Endothelial cell of umbilical vein (primary cell): ENCODE measurements around the gene ZNF552. TPM values are rescaled to one million over a fixed set of nuclear protein-coding genes. Genes with fewer than 3 reads are reported as not detected.

ENCODE experiments used
- BruUV-seq: library from RNA; stranded (reverse); fragments of 400-500 nt; replicated peaks from 2 replicates; lab custom pipeline; 2021; lab: Mats Ljungman, UMichigan
- CTCF ChIA-PET: fragments of 300-600, 350-600 bp; sonication (Branson Sonifier 250); formaldehyde crosslinking; loops from one replicate; lab custom pipeline; 2021; ENCODE audit warnings: antibody characterized with exemption, inconsistent platforms; lab: Charles Lee
- POLR2A ChIA-PET: fragments of 300-600, 350-600 bp; sonication (Branson Sonifier 250); formaldehyde crosslinking; loops from one replicate; lab custom pipeline; 2021; ENCODE audit warnings: antibody characterized with exemption, inconsistent platforms; lab: Charles Lee
- DNase-seq: peaks from one replicate; pipeline ENCODE4 v3.0.0-alpha.2; 2011; ENCODE audit warnings: low read depth, low spot score
- FAIRE-seq: peaks from 2 replicates; lab custom pipeline; 2011; peaks lifted over from hg19 to GRCh38; lab: Jason Lieb, UNC
- H2AFZ ChIP-seq: 2 replicates; pipeline ENCODE4 v1.6.0; 2012; ENCODE audit warnings: low read depth, low read length, control low read depth, inconsistent platforms
- H3K27ac ChIP-seq: 2 replicates; pipeline ENCODE4 v1.5.1; 2011; ENCODE audit warnings: low read depth, mild to moderate bottlenecking, control low read depth, low read length, moderate library complexity; ENCODE audit not compliant: insufficient read depth
- H3K27me3 ChIP-seq, 2 experiments: 2 replicates each; pipeline versions ENCODE4 v1.6.0 to v1.6.1; 2011; ENCODE audit warnings: low read length in 2 of 2, mixed read lengths in 1 of 2; ENCODE audit not compliant: control insufficient read depth in 2 of 2, insufficient read depth in 2 of 2
- H3K36me3 ChIP-seq, 2 experiments: 2 replicates in 1 of 2; 3 replicates in 1 of 2; pipeline ENCODE4 v1.5.1; 2011; ENCODE audit warnings: low read length in 2 of 2, mild to moderate bottlenecking in 1 of 2, moderate library complexity in 1 of 2; ENCODE audit not compliant: control insufficient read depth in 2 of 2, insufficient read depth in 2 of 2; ENCODE audit errors: extremely low read depth in 1 of 2
- H3K4me1 ChIP-seq: 3 replicates; pipeline ENCODE4 v1.5.1; 2011; ENCODE audit warnings: mild to moderate bottlenecking, low read length; ENCODE audit not compliant: control insufficient read depth, insufficient read depth; ENCODE audit errors: extremely low read depth
- H3K4me2 ChIP-seq: 2 replicates; pipeline ENCODE4 v1.6.1; 2011; ENCODE audit warnings: low read length, control low read depth, mixed read lengths; ENCODE audit not compliant: insufficient read depth
- H3K4me3 ChIP-seq, 3 experiments: fragments of 200-600 bp in 1 of 3; sonication (generic), shearing (Covaris generic) in 1 of 3; replicated peaks in 1 of 3; 2 replicates each; pipeline ENCODE4 v1.5.1; 2011 to 2016; ENCODE audit warnings: control low read depth in 3 of 3, low read length in 3 of 3, mild to moderate bottlenecking in 2 of 3, inconsistent platforms in 1 of 3, low read depth in 1 of 3, moderate library complexity in 1 of 3; ENCODE audit not compliant: insufficient read depth in 1 of 3
- H3K79me2 ChIP-seq: 2 replicates; pipeline ENCODE4 v1.6.0; 2012; ENCODE audit warnings: low read length, inconsistent platforms; ENCODE audit not compliant: control insufficient read depth, insufficient read depth
- H3K9ac ChIP-seq: replicated peaks from 2 replicates; pipeline ENCODE3; 2011; ENCODE audit warnings: low read length, control low read depth; ENCODE audit not compliant: insufficient read depth; ENCODE audit errors: extremely low read depth
- H3K9me1 ChIP-seq: replicated peaks from 3 replicates; pipeline ENCODE4 v1.6.0; 2011; ENCODE audit warnings: mild to moderate bottlenecking, low read length; ENCODE audit not compliant: control insufficient read depth, insufficient read depth; ENCODE audit errors: extremely low read depth
- H3K9me3 ChIP-seq: replicated peaks from 2 replicates; pipeline ENCODE4 v1.5.1; 2012; ENCODE audit warnings: low read length, inconsistent platforms; ENCODE audit not compliant: control insufficient read depth, insufficient read depth
- H4K20me1 ChIP-seq: replicated peaks from 2 replicates; pipeline ENCODE3; 2011; ENCODE audit warnings: mild to moderate bottlenecking, low read length; ENCODE audit not compliant: control insufficient read depth, insufficient read depth; ENCODE audit errors: extremely low read depth
- EZH2 ChIP-seq: IDR thresholded peaks from 2 replicates; pipeline ENCODE4 v1.6.1; 2012; ENCODE audit warnings: borderline replicate concordance, low read depth, mild to moderate bottlenecking, moderate library complexity, low read length, inconsistent platforms; ENCODE audit not compliant: severe bottlenecking
- FOS ChIP-seq: IDR thresholded peaks from 2 replicates; pipeline ENCODE4 v1.6.1; 2011; ENCODE audit warnings: mild to moderate bottlenecking, low read length, moderate library complexity, borderline replicate concordance; ENCODE audit not compliant: insufficient read depth
- GATA2 ChIP-seq: IDR thresholded peaks from 2 replicates; pipeline ENCODE4 v1.7.0; 2011; ENCODE audit warnings: low read depth, mild to moderate bottlenecking, moderate library complexity, mixed read lengths, low read length; ENCODE audit not compliant: insufficient read length, insufficient read depth
- JUN ChIP-seq: IDR thresholded peaks from 2 replicates; pipeline ENCODE4 v1.6.1; 2011; ENCODE audit warnings: borderline replicate concordance, low read depth; ENCODE audit not compliant: insufficient read length, insufficient read depth
- MYC ChIP-seq: IDR thresholded peaks from one replicate; pipeline ENCODE4 v1.6.1; 2011; ENCODE audit warnings: mild to moderate bottlenecking, low read depth, low read length
- POLR2A ChIP-seq: IDR thresholded peaks from 2 replicates; pipeline ENCODE4 v1.6.1; 2012; ENCODE audit warnings: low read depth, mild to moderate bottlenecking, control low read depth, low read length
- POLR2AphosphoS5 ChIP-seq: IDR thresholded peaks from 2 replicates; pipeline ENCODE4 v1.6.1; 2012; ENCODE audit warnings: low read depth, mild to moderate bottlenecking, control low read depth, low read length, moderate library complexity; ENCODE audit not compliant: insufficient read depth
- dilution Hi-C: fragments of 300-500 bp; cut with MboI; formaldehyde crosslinking; loops from one replicate; pipeline ENCODE4 v1.15.0; 2019; ENCODE audit warnings: low sequenced_read_pairs; ENCODE audit not compliant: extremely low pct_ligation_motif_present
- intact Hi-C: fragments of 100-400 bp; cut with micrococcal nuclease; formaldehyde crosslinking; loops from one replicate; pipeline ENCODE4 v1.10.0; 2022
- polyA plus RNA-seq, 4 experiments: library from polyadenylated mRNA; depleted of rRNA in 3 of 4; stranded (reverse) in 3 of 4; unstranded in 1 of 4; fragments of >200 nt; gene quantifications; 2 replicates each; pipeline versions ENCODE4 v1.2.1 to v1.2.3, GENCODE V29; 2011 to 2012; ENCODE audit warnings: missing spikeins in 1 of 4
- total RNA-seq: library from RNA; stranded (reverse); gene quantifications from 2 replicates; pipeline ENCODE4 v1.2.3, GENCODE V29; 2021
- TF ChIP-seq, protein P1 (sequence below), 2 donors: IDR thresholded peaks; 1 replicate in 1 of 2; 2 replicates in 1 of 2; pipeline ENCODE4 v1.5.1; 2011; ENCODE audit warnings: low read length in 2 of 2, mild to moderate bottlenecking in 2 of 2, moderate library complexity in 2 of 2, control low read depth in 1 of 2, inconsistent platforms in 1 of 2, low read depth in 1 of 2; ENCODE audit not compliant: insufficient read depth in 1 of 2; ENCODE audit errors: extremely low read depth in 1 of 2
- TF ChIP-seq, protein P2 (sequence below): IDR thresholded peaks from 2 replicates; pipeline ENCODE4 v1.6.1; 2011; ENCODE audit not compliant: insufficient read depth, insufficient read length

ZNF552 gene
- total and polyA plus RNA-seq, 2 donors (not counting 3 experiments of a cell fraction or from before 2014, with no cell fraction given) = 3.0 to 6.1 TPM

DNA sequence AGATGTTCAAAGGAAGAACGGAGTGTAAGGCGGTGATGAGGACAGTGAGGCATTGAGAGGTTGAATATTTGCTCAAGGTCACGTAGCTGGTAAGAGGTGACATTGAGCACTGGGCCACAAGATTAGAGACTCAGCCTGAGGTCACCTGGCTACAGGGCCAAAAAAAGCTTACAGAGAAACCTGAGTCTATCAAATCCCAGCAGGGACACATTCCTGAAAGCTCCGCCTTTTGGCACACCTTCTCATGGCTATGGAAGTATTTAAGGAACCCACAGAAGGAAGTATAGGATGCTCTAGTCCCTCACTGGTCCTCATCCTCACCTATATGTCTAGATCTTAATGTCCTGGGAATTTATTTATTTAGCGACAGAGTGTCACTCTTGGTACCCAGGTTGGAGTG, 27.8 kb downstream of the ZNF552 start:
- intact Hi-C loops = no loop called here
- H3K4me2 ChIP-seq = no peak overlapping the region
- no peaks in the 10 kb centered on the region for H3K27me3 ChIP-seq
- no peaks in the 10 kb centered on the region for H4K20me1 ChIP-seq
- no peaks in the 10 kb centered on the region for H3K9me3 ChIP-seq
- CTCF ChIA-PET = no interaction called here
- BruUV-seq = no TSS peak
- H2AFZ ChIP-seq = no peak overlapping the region
- TF ChIP-seq POLR2A (no peak), FOS (no peak), EZH2 (no peak), JUN (no peak), POLR2AphosphoS5 (no peak), GATA2 (no peak), MYC (no peak)
- TF ChIP-seq, protein P1, sequence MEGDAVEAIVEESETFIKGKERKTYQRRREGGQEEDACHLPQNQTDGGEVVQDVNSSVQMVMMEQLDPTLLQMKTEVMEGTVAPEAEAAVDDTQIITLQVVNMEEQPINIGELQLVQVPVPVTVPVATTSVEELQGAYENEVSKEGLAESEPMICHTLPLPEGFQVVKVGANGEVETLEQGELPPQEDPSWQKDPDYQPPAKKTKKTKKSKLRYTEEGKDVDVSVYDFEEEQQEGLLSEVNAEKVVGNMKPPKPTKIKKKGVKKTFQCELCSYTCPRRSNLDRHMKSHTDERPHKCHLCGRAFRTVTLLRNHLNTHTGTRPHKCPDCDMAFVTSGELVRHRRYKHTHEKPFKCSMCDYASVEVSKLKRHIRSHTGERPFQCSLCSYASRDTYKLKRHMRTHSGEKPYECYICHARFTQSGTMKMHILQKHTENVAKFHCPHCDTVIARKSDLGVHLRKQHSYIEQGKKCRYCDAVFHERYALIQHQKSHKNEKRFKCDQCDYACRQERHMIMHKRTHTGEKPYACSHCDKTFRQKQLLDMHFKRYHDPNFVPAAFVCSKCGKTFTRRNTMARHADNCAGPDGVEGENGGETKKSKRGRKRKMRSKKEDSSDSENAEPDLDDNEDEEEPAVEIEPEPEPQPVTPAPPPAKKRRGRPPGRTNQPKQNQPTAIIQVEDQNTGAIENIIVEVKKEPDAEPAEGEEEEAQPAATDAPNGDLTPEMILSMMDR (IDR thresholded peaks at IDR 0.05; ENCODE audit: extremely low read depth in 1 of 2, insufficient read depth in 1 of 2, low read depth in 1 of 2, low read length in 2 of 2) = no peak
- TF ChIP-seq, protein P2, sequence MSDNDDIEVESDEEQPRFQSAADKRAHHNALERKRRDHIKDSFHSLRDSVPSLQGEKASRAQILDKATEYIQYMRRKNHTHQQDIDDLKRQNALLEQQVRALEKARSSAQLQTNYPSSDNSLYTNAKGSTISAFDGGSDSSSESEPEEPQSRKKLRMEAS = no peak
- H3K79me2 ChIP-seq = no peaks in the 10 kb centered on the region
- H3K9me1 ChIP-seq = no peaks in the 10 kb centered on the region
- no peaks in the 10 kb centered on the region for H3K4me1 ChIP-seq
- no peak overlapping the region for H3K4me3 ChIP-seq
- DNase-seq = no peak
- H3K27ac ChIP-seq = no peak overlapping the region
- POLR2A ChIA-PET = no interaction called here
- FAIRE-seq = no peak
- no peak overlapping the region for H3K9ac ChIP-seq
- dilution Hi-C loops = no loop called here
- H3K36me3 ChIP-seq = no peaks in the 10 kb centered on the region
